Ishikawa (cell line): ENCODE measurements around the gene FOXP2.

Experiments
- CREB1 ChIP-seq: IDR thresholded peaks from 2 replicates; pipeline ENCODE4 v1.6.1; 2012; ENCODE audit warnings: low read depth
- YY1 ChIP-seq: IDR thresholded peaks from 2 replicates; pipeline ENCODE4 v1.6.1; 2012; ENCODE audit warnings: low read depth
- TF ChIP-seq, protein P1 (sequence below): IDR thresholded peaks from 2 replicates; pipeline ENCODE4 v1.6.1; 2012

DNA sequence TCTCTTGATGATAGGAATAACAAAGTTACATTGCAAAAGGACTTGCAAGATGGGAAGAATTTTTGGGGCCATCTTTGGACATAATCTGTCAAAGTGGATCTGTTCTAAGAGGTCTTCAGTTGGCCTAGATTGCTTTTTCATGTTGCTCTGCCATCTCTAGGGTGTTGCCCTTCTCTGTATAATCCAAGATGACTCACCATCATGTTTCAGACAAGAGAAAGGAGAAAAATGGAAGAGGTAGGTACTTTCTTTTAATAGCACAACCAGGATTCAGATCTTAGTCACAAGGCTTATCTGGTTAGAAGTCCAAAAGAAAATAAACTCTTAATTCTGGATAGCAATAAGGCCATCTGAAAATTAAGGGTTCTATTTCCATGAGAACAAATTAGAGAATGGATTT is 38.7 kb upstream of the FOXP2 start:
- TF ChIP-seq, protein P1, sequence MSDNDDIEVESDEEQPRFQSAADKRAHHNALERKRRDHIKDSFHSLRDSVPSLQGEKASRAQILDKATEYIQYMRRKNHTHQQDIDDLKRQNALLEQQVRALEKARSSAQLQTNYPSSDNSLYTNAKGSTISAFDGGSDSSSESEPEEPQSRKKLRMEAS, result no peak
- TF ChIP-seq CREB1 (no peak), YY1 (no peak)
